HEK293 (cell line): ENCODE results near the gene C3orf20.

Experiments
- MEIS1 ChIP-seq: sonication (generic); formaldehyde crosslinking; IDR thresholded peaks from 2 replicates; pipeline ENCODE4 v1.8.1; 2022; ENCODE audit warnings: missing genetic modification reagents, mild to moderate bottlenecking, borderline replicate concordance
- OSR2 ChIP-seq: fragments of 450-650 bp; formaldehyde crosslinking; IDR thresholded peaks from 2 replicates; pipeline ENCODE4 v1.5.1; 2016; ENCODE audit warnings: missing biosample characterization, missing genetic modification characterization
- OVOL3 ChIP-seq: fragments of 450-650 bp; formaldehyde crosslinking; IDR thresholded peaks from 2 replicates; pipeline ENCODE4 v1.5.1; 2016; ENCODE audit warnings: missing biosample characterization, missing genetic modification characterization
- PRDM1 ChIP-seq: fragments of 450-650 bp; formaldehyde crosslinking; IDR thresholded peaks from 2 replicates; pipeline ENCODE4; 2016; ENCODE audit warnings: missing biosample characterization, missing genetic modification characterization
- ZBTB8A ChIP-seq: fragments of 450-650 bp; formaldehyde crosslinking; IDR thresholded peaks from 2 replicates; pipeline ENCODE4 v1.5.1; 2016; ENCODE audit warnings: missing biosample characterization, missing genetic modification characterization
- ZNF202 ChIP-seq: fragments of 450-650 bp; formaldehyde crosslinking; IDR thresholded peaks from 2 replicates; pipeline ENCODE4 v1.5.1; 2016; ENCODE audit warnings: missing biosample characterization, missing genetic modification characterization, borderline replicate concordance
- ZNF223 ChIP-seq: fragments of 450-650 bp; formaldehyde crosslinking; IDR thresholded peaks from 2 replicates; pipeline ENCODE4 v1.5.1; 2016; ENCODE audit warnings: missing biosample characterization, missing genetic modification characterization
- ZNF248 ChIP-seq: fragments of 450-650 bp; formaldehyde crosslinking; IDR thresholded peaks from 2 replicates; pipeline ENCODE4 v1.5.1; 2017; ENCODE audit warnings: missing biosample characterization, missing genetic modification characterization
- ZNF280C ChIP-seq: fragments of 450-650 bp; formaldehyde crosslinking; IDR thresholded peaks from 2 replicates; pipeline ENCODE4 v1.5.1; 2016; ENCODE audit warnings: missing biosample characterization, missing genetic modification characterization
- ZNF324 ChIP-seq: fragments of 450-650 bp; formaldehyde crosslinking; IDR thresholded peaks from 2 replicates; pipeline ENCODE4 v1.5.1; 2016; ENCODE audit warnings: missing biosample characterization, missing genetic modification characterization
- ZNF335 ChIP-seq: fragments of 450-650 bp; formaldehyde crosslinking; conservative IDR thresholded peaks from 2 replicates; pipeline ENCODE4 v1.5.1; 2016; ENCODE audit warnings: missing biosample characterization, missing genetic modification characterization
- ZNF404 ChIP-seq: fragments of 450-650 bp; formaldehyde crosslinking; IDR thresholded peaks from 2 replicates; pipeline ENCODE4 v1.5.1; 2017; ENCODE audit warnings: missing biosample characterization, missing genetic modification characterization
- ZNF426 ChIP-seq: fragments of 450-650 bp; formaldehyde crosslinking; IDR thresholded peaks from 2 replicates; pipeline ENCODE4 v1.5.1; 2017; ENCODE audit warnings: missing biosample characterization, missing genetic modification characterization, mild to moderate bottlenecking, inconsistent platforms, moderate library complexity
- ZNF658 ChIP-seq: fragments of 450-650 bp; formaldehyde crosslinking; IDR thresholded peaks from 2 replicates; pipeline ENCODE4; 2016; ENCODE audit warnings: missing biosample characterization, missing genetic modification characterization
- ZNF704 ChIP-seq: fragments of 450-650 bp; formaldehyde crosslinking; IDR thresholded peaks from 2 replicates; pipeline ENCODE4 v1.5.1; 2016; ENCODE audit warnings: missing biosample characterization, missing genetic modification characterization
- ZNF791 ChIP-seq: fragments of 450-650 bp; formaldehyde crosslinking; IDR thresholded peaks from 2 replicates; pipeline ENCODE4 v1.5.1; 2016; ENCODE audit warnings: missing biosample characterization, missing genetic modification characterization
- TF ChIP-seq, protein P1 (sequence below): fragments of 450-650 bp; formaldehyde crosslinking; conservative IDR thresholded peaks from 2 replicates; pipeline ENCODE4 v1.5.1; 2016; ENCODE audit warnings: low read depth, missing biosample characterization, missing genetic modification characterization
- TF ChIP-seq, protein P2 (sequence below): fragments of 450-650 bp; formaldehyde crosslinking; IDR thresholded peaks from 2 replicates; pipeline ENCODE4 v1.5.1; 2016; ENCODE audit warnings: missing biosample characterization, missing genetic modification characterization
- TF ChIP-seq, protein P3 (sequence below): fragments of 450-650 bp; formaldehyde crosslinking; IDR thresholded peaks from 2 replicates; pipeline ENCODE4 v1.5.1; 2017; ENCODE audit warnings: missing biosample characterization, missing genetic modification characterization
- TF ChIP-seq, protein P4 (sequence below): fragments of 450-650 bp; formaldehyde crosslinking; IDR thresholded peaks from 2 replicates; pipeline ENCODE4 v1.5.1; 2016; ENCODE audit warnings: missing biosample characterization, missing genetic modification characterization
- TF ChIP-seq, protein P5 (sequence below): IDR thresholded peaks from 2 replicates; pipeline ENCODE4 v1.6.1; 2011; ENCODE audit warnings: mild to moderate bottlenecking, low read depth, low read length, borderline replicate concordance

C3orf20 gene

GRCh38 chr3:14651440-14652251 is 23.3 kb upstream of the C3orf20 start, which contains the start of gene CCDC174 (continued):
- TF ChIP-seq, protein P1, sequence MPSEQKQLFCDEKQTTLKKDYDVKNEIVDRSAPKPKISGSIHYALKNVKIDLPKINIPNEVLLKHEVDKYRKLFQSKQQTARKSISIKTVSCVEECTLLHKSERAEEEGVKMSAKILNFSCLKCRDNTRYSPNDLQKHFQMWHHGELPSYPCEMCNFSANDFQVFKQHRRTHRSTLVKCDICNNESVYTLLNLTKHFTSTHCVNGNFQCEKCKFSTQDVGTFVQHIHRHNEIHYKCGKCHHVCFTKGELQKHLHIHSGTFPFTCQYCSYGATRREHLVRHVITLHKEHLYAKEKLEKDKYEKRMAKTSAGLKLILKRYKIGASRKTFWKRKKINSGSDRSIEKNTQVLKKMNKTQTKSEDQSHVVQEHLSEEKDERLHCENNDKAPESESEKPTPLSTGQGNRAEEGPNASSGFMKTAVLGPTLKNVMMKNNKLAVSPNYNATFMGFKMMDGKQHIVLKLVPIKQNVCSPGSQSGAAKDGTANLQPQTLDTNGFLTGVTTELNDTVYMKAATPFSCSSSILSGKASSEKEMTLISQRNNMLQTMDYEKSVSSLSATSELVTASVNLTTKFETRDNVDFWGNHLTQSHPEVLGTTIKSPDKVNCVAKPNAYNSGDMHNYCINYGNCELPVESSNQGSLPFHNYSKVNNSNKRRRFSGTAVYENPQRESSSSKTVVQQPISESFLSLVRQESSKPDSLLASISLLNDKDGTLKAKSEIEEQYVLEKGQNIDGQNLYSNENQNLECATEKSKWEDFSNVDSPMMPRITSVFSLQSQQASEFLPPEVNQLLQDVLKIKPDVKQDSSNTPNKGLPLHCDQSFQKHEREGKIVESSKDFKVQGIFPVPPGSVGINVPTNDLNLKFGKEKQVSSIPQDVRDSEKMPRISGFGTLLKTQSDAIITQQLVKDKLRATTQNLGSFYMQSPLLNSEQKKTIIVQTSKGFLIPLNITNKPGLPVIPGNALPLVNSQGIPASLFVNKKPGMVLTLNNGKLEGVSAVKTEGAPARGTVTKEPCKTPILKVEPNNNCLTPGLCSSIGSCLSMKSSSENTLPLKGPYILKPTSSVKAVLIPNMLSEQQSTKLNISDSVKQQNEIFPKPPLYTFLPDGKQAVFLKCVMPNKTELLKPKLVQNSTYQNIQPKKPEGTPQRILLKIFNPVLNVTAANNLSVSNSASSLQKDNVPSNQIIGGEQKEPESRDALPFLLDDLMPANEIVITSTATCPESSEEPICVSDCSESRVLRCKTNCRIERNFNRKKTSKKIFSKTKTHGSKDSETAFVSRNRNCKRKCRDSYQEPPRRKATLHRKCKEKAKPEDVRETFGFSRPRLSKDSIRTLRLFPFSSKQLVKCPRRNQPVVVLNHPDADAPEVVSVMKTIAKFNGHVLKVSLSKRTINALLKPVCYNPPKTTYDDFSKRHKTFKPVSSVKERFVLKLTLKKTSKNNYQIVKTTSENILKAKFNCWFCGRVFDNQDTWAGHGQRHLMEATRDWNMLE (tag by site-specific recombination): peak; percentile 97
- TF ChIP-seq ZNF202 (tag by site-specific recombination): no peak
- TF ChIP-seq ZNF704 (tag by site-specific recombination): no peak
- TF ChIP-seq, protein P2, sequence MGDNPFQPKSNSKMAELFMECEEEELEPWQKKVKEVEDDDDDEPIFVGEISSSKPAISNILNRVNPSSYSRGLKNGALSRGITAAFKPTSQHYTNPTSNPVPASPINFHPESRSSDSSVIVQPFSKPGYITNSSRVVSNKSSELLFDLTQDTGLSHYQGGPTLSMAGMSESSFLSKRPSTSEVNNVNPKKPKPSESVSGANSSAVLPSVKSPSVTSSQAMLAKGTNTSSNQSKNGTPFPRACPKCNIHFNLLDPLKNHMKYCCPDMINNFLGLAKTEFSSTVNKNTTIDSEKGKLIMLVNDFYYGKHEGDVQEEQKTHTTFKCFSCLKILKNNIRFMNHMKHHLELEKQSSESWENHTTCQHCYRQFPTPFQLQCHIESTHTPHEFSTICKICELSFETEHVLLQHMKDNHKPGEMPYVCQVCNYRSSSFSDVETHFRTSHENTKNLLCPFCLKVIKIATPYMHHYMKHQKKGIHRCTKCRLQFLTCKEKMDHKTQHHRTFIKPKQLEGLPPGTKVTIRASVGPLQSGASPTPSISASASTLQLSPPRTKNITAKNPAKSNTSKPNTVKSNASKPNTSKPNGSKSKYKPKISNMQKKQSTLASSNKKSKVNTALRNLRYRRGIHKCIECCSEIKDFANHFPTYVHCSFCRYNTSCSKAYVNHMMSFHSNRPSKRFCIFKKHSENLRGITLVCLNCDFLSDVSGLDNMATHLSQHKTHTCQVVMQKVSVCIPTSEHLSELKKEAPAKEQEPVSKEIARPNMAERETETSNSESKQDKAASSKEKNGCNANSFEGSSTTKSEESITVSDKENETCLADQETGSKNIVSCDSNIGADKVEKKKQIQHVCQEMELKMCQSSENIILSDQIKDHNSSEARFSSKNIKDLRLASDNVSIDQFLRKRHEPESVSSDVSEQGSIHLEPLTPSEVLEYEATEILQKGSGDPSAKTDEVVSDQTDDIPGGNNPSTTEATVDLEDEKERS (tag by site-specific recombination): peak; percentile 97
- peak; percentile 94 for TF ChIP-seq ZNF324 (tag by site-specific recombination)
- no peak for TF ChIP-seq ZNF658
- peak; percentile 33; the same call in 1 of the 2 replicates for TF ChIP-seq OVOL3 (tag by site-specific recombination)
- TF ChIP-seq ZNF426: no peak
- no peak for TF ChIP-seq PRDM1 (tag by site-specific recombination)
- TF ChIP-seq, protein P3, sequence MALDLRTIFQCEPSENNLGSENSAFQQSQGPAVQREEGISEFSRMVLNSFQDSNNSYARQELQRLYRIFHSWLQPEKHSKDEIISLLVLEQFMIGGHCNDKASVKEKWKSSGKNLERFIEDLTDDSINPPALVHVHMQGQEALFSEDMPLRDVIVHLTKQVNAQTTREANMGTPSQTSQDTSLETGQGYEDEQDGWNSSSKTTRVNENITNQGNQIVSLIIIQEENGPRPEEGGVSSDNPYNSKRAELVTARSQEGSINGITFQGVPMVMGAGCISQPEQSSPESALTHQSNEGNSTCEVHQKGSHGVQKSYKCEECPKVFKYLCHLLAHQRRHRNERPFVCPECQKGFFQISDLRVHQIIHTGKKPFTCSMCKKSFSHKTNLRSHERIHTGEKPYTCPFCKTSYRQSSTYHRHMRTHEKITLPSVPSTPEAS (tag by site-specific recombination): peak; percentile 12; the same call in 1 of the 2 replicates
- peak; percentile 97 for TF ChIP-seq ZNF335
- TF ChIP-seq ZNF404 (tag by site-specific recombination): no peak
- no peak for TF ChIP-seq ZNF280C (tag by site-specific recombination)
- TF ChIP-seq OSR2: no peak
- TF ChIP-seq ZNF791 (tag by site-specific recombination): no peak
- TF ChIP-seq, protein P4, sequence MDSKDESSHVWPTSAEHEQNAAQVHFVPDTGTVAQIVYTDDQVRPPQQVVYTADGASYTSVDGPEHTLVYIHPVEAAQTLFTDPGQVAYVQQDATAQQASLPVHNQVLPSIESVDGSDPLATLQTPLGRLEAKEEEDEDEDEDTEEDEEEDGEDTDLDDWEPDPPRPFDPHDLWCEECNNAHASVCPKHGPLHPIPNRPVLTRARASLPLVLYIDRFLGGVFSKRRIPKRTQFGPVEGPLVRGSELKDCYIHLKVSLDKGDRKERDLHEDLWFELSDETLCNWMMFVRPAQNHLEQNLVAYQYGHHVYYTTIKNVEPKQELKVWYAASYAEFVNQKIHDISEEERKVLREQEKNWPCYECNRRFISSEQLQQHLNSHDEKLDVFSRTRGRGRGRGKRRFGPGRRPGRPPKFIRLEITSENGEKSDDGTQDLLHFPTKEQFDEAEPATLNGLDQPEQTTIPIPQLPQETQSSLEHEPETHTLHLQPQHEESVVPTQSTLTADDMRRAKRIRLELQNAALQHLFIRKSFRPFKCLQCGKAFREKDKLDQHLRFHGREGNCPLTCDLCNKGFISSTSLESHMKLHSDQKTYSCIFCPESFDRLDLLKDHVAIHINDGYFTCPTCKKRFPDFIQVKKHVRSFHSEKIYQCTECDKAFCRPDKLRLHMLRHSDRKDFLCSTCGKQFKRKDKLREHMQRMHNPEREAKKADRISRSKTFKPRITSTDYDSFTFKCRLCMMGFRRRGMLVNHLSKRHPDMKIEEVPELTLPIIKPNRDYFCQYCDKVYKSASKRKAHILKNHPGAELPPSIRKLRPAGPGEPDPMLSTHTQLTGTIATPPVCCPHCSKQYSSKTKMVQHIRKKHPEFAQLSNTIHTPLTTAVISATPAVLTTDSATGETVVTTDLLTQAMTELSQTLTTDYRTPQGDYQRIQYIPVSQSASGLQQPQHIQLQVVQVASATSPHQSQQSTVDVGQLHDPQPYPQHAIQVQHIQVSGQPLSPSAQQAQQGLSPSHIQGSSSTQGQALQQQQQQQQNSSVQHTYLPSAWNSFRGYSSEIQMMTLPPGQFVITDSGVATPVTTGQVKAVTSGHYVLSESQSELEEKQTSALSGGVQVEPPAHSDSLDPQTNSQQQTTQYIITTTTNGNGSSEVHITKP (tag by site-specific recombination): peak; percentile 74
- TF ChIP-seq ZBTB8A (tag by site-specific recombination): peak; percentile 52; the same call in 1 of the 2 replicates
- TF ChIP-seq ZNF223 (tag by site-specific recombination): 0 out of 2 replicates have a peak, but pooled peaks have one; percentile 15
- TF ChIP-seq, protein P5, sequence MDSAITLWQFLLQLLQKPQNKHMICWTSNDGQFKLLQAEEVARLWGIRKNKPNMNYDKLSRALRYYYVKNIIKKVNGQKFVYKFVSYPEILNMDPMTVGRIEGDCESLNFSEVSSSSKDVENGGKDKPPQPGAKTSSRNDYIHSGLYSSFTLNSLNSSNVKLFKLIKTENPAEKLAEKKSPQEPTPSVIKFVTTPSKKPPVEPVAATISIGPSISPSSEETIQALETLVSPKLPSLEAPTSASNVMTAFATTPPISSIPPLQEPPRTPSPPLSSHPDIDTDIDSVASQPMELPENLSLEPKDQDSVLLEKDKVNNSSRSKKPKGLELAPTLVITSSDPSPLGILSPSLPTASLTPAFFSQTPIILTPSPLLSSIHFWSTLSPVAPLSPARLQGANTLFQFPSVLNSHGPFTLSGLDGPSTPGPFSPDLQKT: no peak
- no peak for TF ChIP-seq ZNF248 (tag by site-specific recombination)
- TF ChIP-seq MEIS1 (CRISPR knock-in tag): no peak
